GM21526 (cell line): Measurements from ENCODE around the gene GKN2.
"Not testable (repeated sequence)": the region's sequence is repeated elsewhere in the genome, so short reads cannot be mapped to it uniquely, and the experiment has no call there.

ENCODE experiments used
- ATAC-seq: cut with Tn5 transposase; IDR thresholded peaks from one replicate; pipeline ENCODE4 v1.9.1; 2021; ENCODE audit warnings: moderate library complexity; ENCODE audit not compliant: unreplicated experiment, low FRiP score

GKN2 gene

DNA sequence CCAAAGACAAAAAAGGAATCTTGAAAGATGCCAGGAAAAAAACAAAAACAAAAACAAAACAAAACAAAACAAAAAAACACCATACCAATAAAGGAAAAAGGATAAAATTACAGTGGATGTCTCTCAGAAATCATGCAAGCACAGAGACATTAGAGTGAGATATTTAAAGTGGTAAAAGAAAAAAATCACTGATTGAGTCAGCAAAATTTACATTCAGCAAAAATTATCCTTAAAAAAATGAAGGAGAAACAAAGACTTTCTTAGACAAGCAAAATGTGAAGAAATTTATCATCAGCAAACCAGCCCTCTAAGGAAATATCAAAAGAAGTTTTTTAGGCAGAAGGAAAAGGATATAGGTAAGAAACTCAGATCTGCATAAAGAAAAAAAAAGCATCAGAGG, 11.6 kb upstream of the GKN2 start:
- ATAC-seq = no peak

- ATAC-seq = no peak
These were observed 8.7 kb upstream of the GKN2 start for GRCh38 chr2:68961380-68961779.

DNA sequence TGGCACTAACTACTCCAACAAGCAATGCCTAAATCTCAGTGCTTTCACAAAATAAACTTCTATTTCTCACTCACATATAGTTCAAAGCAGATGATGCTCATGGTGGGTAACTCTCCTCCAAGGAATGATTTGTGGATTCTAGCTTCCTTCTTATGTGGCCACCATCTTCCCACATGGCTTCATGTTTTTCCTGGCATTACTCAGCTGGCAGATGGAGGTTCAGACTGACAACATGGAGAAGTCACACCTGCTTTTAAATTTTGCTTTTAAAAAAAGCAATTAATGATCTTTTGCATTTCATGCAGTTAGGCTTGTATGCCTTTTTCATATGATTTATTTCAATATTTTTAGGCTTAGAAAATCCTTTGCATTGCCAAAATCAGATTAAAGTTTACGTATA, 6.3 kb upstream of the GKN2 start:
- no peak for ATAC-seq

GRCh38 chr2:68955432-68955831, 2.7 kb upstream of the GKN2 start:
- ATAC-seq = not testable (repeated sequence)

DNA sequence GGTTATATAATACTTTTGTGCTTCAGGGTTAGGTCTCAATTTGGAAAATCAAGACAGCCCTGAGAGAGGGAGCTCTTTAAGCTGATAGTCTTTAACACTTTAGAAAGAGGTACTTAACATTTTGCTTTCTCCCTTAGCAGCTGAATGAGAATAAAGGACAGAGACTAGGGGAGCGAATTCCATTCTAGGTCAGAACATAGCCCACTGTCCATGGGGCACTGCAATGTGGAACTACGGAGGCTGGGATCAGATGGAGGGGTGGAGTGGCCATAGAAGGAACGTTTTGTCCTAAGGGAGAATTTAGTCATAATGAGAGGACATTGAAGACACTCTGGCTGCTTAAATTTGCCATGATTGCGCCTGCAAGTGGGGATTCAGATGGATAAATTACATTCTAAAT, 794 bp downstream of the GKN2 start:
- no peak for ATAC-seq

DNA sequence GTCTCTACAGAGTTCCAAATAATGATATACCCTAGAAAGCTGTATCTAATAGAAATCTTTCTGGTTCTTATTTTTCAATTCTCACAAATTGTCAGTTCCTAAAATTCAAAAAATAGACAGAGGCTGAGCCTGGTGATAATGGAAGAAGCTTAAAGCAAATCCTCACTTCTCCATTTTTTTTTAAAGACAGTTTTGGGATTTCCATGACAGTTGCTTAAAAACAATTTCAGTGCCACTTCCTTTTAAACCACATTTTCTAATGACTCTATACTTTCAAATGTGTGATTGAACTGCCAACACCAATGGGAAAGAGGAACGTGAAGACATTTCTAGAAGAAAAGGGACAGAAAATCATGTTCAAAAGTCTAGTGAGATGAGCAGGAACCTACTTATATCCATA, 4.0 kb downstream of the GKN2 start:
- ATAC-seq = no peak

DNA sequence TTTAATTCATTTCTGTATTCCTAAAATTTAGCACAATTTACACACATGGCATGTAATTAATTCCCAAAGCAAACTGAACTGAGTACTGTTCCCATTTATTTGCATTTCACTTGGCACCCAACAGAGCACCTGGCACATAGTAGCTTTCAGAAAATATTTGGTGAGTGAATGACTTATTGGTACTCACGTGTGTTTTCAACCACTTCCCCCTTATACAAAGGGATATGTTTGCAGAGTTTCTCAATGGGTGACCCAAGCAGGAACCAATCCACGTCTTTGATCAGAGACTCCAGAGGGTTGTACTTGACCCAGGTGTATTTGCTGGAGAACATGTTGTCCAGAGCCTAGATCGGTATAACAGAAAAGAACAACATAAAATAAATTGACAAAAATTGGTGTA, 6.6 kb downstream of the GKN2 start:
- ATAC-seq = no peak

DNA sequence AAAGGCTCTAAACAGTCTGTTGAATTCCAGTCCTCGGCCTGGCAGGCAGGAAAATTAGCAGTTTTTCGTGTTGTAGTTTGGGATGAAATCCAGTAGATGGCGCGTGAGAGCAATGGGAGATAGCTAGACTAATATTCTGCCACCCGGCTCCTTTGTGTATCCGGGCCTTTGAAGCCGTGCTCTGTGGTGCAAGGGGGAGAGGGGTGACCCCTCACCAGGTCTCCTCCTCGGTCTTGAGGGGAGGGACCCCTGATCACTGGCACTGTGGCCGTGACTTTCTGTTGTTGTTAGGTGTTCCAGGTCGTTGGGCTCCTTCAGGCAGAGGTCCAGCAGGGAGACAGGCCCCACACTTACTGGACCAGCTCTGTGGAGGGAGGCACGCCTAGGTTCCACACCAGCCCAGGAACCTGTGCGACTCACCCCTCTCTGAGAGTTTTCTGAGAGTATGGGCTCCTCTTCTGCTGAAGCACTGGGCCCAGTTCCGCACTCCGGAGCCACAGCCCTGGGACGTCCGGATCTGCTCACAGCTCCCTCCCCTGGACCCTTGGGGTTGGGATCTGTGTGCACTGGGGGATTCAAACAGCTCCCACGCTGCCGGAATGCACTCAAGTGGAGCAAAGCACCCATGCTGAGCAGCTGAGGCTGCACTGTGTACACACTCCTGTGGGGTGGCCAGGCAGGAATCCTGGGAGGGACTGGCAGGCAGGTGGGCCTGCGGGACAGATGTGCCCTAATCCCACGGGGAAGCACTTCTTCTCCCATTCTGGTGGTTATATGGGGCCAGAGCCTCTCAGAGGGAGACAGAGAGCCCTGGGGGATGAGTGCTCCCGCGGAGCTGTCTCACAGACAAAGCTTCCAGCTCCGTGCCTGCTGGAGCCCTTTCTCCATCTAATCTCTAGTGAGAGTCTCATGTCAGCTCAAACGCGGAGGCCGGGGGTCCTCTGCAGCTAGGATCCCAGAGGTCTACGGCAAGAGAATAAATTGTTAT, 8.8 kb downstream of the GKN2 start:
- ATAC-seq = peak; percentile 52

GRCh38 chr2:68942827-68943226, 9.9 kb downstream of the GKN2 start:
- ATAC-seq = no peak

GRCh38 chr2:68940369-68940768, 12.3 kb downstream of the GKN2 start:
- ATAC-seq = no peak

DNA sequence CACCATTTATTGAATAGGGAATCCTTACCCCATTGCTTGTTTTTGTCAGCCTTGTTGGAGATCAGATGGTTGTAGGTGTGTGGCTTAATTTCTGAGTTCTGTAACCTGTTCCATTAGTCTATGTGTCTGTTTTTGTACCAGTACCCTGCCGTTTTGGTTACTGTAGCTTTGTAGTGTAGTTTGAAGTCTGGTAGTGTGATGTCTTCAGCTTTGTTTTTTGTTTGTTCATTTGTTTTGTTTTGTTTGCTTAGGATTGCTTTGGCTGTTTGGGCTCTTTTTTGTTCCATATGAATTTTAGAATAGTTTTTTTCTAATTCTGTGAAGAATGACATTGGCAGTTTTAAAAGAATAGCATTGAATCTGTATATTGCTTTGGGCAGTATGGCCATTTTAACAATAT, 12.7 kb downstream of the GKN2 start:
- no peak for ATAC-seq

- no peak for ATAC-seq
These were observed 13.8 kb downstream of the GKN2 start for GRCh38 chr2:68938938-68939337.

- ATAC-seq = no peak
These were observed 15.2 kb downstream of the GKN2 start for GRCh38 chr2:68937346-68938055.

GRCh38 chr2:68936889-68937288, 15.8 kb downstream of the GKN2 start:
- ATAC-seq = no peak

DNA sequence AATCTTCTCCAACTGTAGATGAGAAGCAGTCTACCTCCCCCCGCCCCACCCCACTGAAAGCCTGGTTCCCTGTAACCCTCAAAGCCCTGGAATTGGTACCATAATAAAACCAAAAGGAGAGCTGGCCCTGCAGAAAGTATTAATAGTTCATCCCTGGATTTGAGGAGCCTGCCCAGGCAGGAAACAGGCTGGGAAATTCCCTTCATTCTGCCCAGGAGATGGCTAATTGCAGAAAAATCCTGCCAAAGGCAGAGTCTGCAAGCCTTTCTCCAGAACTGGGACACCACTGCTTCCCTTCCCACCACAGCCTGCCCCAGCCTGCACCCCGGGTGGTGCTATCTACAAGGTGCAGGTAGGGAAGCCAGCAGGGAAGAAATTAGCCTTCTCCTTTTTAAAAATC, 16.3 kb downstream of the GKN2 start:
- no peak for ATAC-seq

DNA sequence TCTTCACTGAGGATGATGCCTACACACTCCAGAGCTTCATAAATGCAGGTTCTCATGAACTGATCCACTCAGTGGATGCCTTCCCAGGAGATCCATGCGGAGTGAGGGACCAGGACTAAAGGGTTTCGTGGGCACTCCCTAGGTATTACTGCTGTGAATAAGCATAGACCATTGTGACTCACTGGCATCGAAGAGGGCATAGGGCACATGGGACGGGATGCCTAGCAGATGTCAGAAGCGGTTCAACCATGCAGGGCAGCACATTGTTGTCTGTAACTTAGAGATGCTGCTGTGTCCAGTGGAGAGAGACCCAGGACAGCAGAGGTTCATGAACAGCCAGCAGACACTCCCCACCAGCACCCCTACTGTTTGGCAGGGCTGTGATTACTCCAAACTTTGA, 17.2 kb downstream of the GKN2 start:
- ATAC-seq = no peak

- ATAC-seq = no peak
These were observed 18.7 kb downstream of the GKN2 start for GRCh38 chr2:68934021-68934420.

DNA sequence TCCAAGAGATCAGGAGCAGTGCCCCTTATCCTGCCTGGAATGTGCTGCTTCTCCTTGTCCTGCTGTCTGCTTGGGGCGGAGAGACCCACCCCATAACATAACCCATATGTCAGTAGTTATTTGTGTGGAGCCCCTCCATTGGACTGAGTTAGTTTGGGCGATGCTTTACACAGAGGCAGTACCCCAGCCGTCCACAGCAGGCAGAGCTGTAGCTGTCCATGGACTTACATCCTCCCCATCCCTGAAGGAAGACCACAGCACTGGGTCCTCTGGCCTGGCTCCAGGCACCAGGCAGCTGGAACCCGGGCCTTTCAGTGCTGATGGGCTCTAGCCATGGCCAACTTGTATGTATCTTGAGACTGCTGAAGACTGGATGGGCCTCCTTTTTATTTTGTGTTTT, 20.3 kb downstream of the GKN2 start:
- ATAC-seq = no peak

GRCh38 chr2:68931799-68932198, 20.9 kb downstream of the GKN2 start:
- no peak for ATAC-seq

- ATAC-seq = no peak
These were observed 21.5 kb downstream of the GKN2 start for GRCh38 chr2:68931149-68931711.

DNA sequence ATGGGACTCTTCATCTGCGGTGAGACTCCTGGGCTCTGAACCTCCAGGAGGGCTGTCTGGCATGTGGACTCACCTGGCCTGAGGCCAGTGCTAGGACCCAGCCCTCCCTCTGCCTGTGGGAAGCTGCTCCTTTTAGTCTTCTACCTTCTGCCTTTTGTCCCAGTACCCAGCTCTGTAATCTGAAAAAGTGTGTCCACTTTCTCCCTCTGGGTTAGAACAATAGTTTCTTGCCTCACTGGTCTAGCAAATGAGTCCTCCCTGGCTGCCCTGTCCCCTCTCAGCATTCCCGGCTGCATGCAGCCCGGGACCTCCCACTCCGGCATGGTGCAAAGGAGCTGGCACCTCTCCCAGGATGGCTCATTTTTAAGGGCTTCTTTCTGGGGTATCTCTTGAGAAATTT, 25.9 kb downstream of the GKN2 start:
- no peak for ATAC-seq
